ENCODE data around the gene PAPPA. TPM values are rescaled to one million over a fixed set of nuclear protein-coding genes. Genes with fewer than 3 reads are reported as not detected.

Gene PAPPA
- polyA plus RNA-seq, 1 donor from 2014 or later, result 0.41 TPM

- H3K27ac ChIP-seq (ENCODE audit: low read length), result no peak overlapping the region
- H3F3A ChIP-seq (ENCODE audit: insufficient read depth, low read length, poor library complexity, severe bottlenecking), result no peaks in the 10 kb centered on the region
- no peaks in the 10 kb centered on the region for H3K9me2 ChIP-seq (ENCODE audit: insufficient read depth, low read length)
- no peak overlapping the region for H2AFZ ChIP-seq (ENCODE audit: low read depth, low read length)
- no peaks in the 10 kb centered on the region for H3K79me2 ChIP-seq (replicated peaks; ENCODE audit: insufficient read depth, low read length)
- no peaks in the 10 kb centered on the region for H3K36me3 ChIP-seq (ENCODE audit: insufficient read depth, low read length)
- TF ChIP-seq RAD21 (conservative IDR thresholded peaks at IDR 0.05) (no peak), EZH2 (IDR thresholded peaks at IDR 0.05; ENCODE audit: borderline replicate concordance, insufficient read depth, low read length, poor library complexity, severe bottlenecking) (no peak), SMC3 (conservative IDR thresholded peaks at IDR 0.05; ENCODE audit: poor library complexity) (no peak), CTCF (IDR thresholded peaks at IDR 0.05; ENCODE audit: poor library complexity, severe bottlenecking) (no peak), MXI1 (conservative IDR thresholded peaks at IDR 0.05; ENCODE audit: poor library complexity, severe bottlenecking) (no peak), TAF1 (IDR thresholded peaks at IDR 0.05; ENCODE audit: low read depth) (no peak), POLR2AphosphoS5 (IDR thresholded peaks at IDR 0.05) (no peak), EP300 (conservative IDR thresholded peaks at IDR 0.05; ENCODE audit: poor library complexity, severe bottlenecking) (no peak)
- TF ChIP-seq, protein P1, sequence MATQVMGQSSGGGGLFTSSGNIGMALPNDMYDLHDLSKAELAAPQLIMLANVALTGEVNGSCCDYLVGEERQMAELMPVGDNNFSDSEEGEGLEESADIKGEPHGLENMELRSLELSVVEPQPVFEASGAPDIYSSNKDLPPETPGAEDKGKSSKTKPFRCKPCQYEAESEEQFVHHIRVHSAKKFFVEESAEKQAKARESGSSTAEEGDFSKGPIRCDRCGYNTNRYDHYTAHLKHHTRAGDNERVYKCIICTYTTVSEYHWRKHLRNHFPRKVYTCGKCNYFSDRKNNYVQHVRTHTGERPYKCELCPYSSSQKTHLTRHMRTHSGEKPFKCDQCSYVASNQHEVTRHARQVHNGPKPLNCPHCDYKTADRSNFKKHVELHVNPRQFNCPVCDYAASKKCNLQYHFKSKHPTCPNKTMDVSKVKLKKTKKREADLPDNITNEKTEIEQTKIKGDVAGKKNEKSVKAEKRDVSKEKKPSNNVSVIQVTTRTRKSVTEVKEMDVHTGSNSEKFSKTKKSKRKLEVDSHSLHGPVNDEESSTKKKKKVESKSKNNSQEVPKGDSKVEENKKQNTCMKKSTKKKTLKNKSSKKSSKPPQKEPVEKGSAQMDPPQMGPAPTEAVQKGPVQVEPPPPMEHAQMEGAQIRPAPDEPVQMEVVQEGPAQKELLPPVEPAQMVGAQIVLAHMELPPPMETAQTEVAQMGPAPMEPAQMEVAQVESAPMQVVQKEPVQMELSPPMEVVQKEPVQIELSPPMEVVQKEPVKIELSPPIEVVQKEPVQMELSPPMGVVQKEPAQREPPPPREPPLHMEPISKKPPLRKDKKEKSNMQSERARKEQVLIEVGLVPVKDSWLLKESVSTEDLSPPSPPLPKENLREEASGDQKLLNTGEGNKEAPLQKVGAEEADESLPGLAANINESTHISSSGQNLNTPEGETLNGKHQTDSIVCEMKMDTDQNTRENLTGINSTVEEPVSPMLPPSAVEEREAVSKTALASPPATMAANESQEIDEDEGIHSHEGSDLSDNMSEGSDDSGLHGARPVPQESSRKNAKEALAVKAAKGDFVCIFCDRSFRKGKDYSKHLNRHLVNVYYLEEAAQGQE (IDR thresholded peaks at IDR 0.05; ENCODE audit: borderline replicate concordance), result no peak
- H4K20me1 ChIP-seq (ENCODE audit: insufficient read depth), result no peaks in the 10 kb centered on the region
- H3K27me3 ChIP-seq (ENCODE audit: insufficient read depth, low read depth, low read length), result no peaks in the 10 kb centered on the region
- no peaks in the 10 kb centered on the region for H3K9me3 ChIP-seq (ENCODE audit: low read length)
- H3K9ac ChIP-seq (ENCODE audit: low read length), result no peak overlapping the region
- H3K4me2 ChIP-seq (ENCODE audit: low read length), result no peak overlapping the region
- no peak overlapping the region for H3K4me3 ChIP-seq (ENCODE audit: low read length)
Measured at GRCh38 chr9:116271991-116272390, 118.4 kb downstream of the PAPPA start.

- no peak overlapping the region for H2AFZ ChIP-seq (ENCODE audit: low read depth, low read length)
- no peak overlapping the region for H3K4me3 ChIP-seq (ENCODE audit: low read length)
- H3K9me3 ChIP-seq (ENCODE audit: low read length), result no peaks in the 10 kb centered on the region
- no peaks in the 10 kb centered on the region for H4K20me1 ChIP-seq (ENCODE audit: insufficient read depth)
- H3K9ac ChIP-seq (ENCODE audit: low read length), result no peak overlapping the region
- H3K27ac ChIP-seq (ENCODE audit: low read length), result no peak overlapping the region
- H3K36me3 ChIP-seq (ENCODE audit: insufficient read depth, low read length), result no peaks in the 10 kb centered on the region
- no peak overlapping the region for H3K4me2 ChIP-seq (ENCODE audit: low read length)
- H3K27me3 ChIP-seq (ENCODE audit: insufficient read depth, low read depth, low read length), result no peaks in the 10 kb centered on the region
- H3F3A ChIP-seq (ENCODE audit: insufficient read depth, low read length, poor library complexity, severe bottlenecking), result no peaks in the 10 kb centered on the region
- no peaks in the 10 kb centered on the region for H3K9me2 ChIP-seq (ENCODE audit: insufficient read depth, low read length)
- TF ChIP-seq SMC3 (conservative IDR thresholded peaks at IDR 0.05; ENCODE audit: poor library complexity) (no peak), TAF1 (IDR thresholded peaks at IDR 0.05; ENCODE audit: low read depth) (no peak), RAD21 (conservative IDR thresholded peaks at IDR 0.05) (no peak), CTCF (IDR thresholded peaks at IDR 0.05; ENCODE audit: poor library complexity, severe bottlenecking) (no peak), EZH2 (IDR thresholded peaks at IDR 0.05; ENCODE audit: borderline replicate concordance, insufficient read depth, low read length, poor library complexity, severe bottlenecking) (no peak), MXI1 (conservative IDR thresholded peaks at IDR 0.05; ENCODE audit: poor library complexity, severe bottlenecking) (no peak), POLR2AphosphoS5 (IDR thresholded peaks at IDR 0.05) (no peak), EP300 (conservative IDR thresholded peaks at IDR 0.05; ENCODE audit: poor library complexity, severe bottlenecking) (no peak)
- TF ChIP-seq, protein P1 (IDR thresholded peaks at IDR 0.05; ENCODE audit: borderline replicate concordance), result no peak
- no peaks in the 10 kb centered on the region for H3K79me2 ChIP-seq (replicated peaks; ENCODE audit: insufficient read depth, low read length)
Measured at GRCh38 chr9:116274293-116274692, 120.7 kb downstream of the PAPPA start.
